Stimulated activated CD4-positive, alpha-beta T cell treated with anti-CD3 and anti-CD28 coated beads, Interleukin-1b, Interleukin-23, amount 100 ng/mL, for 48 hours (primary cell): ENCODE results near the gene TNFSF12.
A peak's percentile ranks its signal among the peaks of the same experiment; 100 is the strongest.

Source experiments
- DNase-seq: peaks from one replicate; pipeline ENCODE4 v3.0.0-alpha.2; 2020

Gene TNFSF12

DNA sequence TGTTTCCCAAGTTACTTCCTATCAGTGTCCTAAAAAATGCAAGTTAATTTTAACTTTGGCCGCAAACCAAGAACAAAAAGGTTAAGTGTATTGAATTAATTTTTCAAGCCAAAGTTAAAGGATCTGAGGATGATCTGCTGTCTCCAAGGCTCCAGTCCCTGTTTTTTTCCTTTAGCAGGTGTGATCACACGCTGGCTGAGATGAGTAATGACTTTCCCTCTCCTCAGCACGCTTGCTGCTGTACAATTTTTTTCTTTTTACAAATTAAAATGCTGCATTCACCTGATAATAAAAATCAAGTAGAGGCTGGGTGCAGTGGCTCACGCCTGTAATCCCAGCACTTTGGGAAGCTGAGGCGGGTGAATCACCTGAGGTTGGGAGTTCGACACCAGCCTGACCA is 3.9 kb upstream of the TNFSF12 start:
- DNase-seq, result no peak

DNA sequence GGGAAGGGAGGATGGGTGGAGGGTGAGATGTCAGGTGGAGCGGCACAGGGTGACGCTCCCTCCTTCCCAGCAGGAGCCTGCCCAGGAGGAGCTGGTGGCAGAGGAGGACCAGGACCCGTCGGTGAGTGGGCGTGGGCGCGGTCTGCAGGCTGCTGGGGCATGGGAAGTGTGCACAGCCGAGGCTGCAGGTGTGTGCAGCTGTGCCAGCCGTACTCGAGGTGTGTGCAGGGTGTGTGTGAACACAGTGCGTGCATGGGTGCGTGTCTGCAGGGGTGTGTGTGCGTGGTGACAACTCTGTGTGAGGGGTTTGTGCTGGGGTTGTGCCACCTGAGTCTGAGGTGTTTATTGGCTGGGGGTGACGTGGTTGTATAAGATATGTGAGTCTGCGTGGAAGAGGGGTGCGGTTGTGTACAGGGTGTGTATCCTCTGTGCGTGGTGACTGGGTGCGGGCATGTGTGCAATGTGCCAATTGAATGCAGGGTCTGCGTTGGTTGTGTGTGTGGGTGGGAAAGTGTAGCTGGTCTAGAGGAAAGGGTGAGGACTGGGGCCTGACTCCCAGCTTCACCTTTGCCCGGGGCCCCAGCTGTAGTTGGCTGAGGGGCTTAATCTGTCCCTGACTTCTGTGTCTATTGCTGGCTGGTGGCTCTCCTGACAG is 670 bp downstream of the TNFSF12 start:
- DNase-seq, result peak; percentile 24

DNA sequence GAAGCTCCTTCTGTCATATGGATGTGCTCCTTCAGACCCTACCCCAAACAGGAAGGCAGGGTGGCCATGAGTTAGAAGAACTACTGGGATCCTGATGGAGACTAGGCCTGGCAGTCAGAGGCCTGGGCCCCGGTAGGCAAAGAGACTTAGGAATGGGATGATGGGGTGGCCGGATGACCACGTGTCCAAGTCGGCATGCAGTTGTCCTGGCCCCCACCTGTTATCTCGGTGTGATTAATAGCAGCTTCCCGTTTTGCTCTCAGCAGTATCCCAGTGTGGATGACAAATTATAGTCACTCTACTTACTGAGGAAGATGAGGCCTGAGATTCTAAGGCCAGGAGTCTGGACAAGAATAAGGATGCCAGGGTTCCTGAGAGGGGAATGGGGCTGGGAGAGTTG is 1.5 kb downstream of the TNFSF12 start:
- DNase-seq, result no peak

DNA sequence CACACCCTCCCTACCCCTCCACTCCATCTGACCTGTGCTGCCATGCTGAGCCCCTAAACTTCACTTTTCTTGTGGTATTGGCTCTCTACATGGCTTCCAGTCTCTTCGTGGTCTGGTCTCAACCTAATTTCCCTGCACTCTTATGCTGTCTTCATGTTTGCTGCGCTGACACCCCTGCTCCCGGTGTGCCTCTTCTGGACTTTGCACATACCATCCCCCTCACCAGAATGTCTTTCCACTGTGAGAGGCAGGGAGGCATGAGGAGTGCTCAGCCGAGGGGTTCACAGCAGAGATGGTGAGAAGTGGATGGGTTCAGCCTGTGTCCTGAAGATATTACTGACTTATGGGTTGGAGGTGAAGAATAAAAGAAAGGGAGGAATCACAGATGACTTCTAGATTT is 2.5 kb downstream of the TNFSF12 start:
- no peak for DNase-seq

GRCh38 chr17:7552621-7553051 is 3.8 kb downstream of the TNFSF12 start:
- DNase-seq, result no peak

- DNase-seq, result no peak
Measured at GRCh38 chr17:7553356-7553755, 4.5 kb downstream of the TNFSF12 start.

DNA sequence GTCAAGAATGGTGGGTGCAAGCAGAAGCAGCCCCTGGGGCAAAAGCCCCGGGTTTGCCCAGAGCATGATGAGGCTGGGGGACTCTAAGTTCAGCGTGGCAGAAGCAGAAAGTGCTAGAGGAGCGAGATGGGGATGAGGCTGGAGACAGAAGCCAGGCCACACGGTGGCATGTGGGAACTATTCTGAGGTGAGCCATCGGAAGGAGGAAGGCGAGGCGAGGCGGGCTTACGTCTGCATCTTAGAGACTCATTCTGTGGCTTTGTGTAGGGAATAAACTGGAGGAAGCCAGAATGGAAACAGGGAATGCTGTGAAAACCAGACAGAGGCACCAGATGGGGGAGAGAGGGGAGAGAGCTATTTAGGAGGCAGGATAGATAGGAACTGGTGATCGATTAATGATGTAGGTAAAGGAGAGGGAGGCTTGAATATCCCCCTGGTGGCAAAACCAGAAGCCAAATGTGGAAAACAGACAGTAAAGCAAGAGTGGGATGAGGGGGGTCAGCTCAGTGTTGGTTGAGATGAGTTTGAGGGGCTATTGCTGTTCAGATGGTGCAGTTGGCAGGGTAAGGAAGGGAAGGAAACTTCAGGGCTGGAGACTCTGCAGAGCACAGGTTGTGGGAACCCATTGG is 6.6 kb downstream of the TNFSF12 start:
- no peak for DNase-seq

GRCh38 chr17:7556627-7557026 is 7.8 kb downstream of the TNFSF12 start:
- DNase-seq, result no peak

- DNase-seq, result no peak
Measured at GRCh38 chr17:7557147-7557764, 8.4 kb downstream of the TNFSF12 start.

- DNase-seq, result no peak
Measured at GRCh38 chr17:7557775-7558543, 9.1 kb downstream of the TNFSF12 start.

GRCh38 chr17:7558544-7559319 is 9.9 kb downstream of the TNFSF12 start, which contains the start of gene TNFSF13:
Gene TNFSF13 (plus strand): TSS chr17:7558750. CDS start chr17:7559040, 290 bp downstream.
- DNase-seq, result no peak

DNA sequence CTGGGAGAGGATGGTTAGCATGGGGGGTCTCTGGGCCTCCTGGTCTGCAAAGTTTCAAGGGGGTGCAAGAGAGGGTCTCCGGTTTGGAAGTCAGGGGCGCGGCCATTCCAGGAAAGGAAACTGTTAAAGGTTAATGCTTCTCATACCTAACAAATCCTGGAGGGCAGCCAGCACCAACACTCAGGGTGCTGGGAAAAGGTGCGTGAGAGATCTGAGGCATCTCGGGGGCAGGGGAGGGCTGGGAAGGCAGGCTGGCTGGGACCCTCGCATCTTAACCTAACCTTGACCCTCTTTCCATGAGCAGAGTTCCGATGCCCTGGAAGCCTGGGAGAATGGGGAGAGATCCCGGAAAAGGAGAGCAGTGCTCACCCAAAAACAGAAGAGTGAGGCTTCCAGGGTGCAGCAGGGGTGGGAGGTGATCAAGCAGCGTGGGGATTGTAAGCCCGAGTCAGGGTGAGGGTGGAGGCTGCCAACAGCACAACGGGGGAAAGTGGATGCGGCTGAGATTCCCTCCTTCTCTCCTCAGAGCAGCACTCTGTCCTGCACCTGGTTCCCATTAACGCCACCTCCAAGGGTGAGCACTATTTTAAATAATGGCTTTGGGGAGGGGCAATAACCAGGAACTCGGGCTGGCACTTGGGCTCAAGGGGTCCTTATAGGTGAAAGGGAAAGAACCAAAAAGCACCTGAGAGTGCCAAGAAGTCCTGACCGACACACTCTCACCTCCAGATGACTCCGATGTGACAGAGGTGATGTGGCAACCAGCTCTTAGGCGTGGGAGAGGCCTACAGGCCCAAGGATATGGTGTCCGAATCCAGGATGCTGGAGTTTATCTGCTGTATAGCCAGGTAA is 10.7 kb downstream of the TNFSF12 start:
- no peak for DNase-seq

- peak; percentile 64 for DNase-seq
Measured at GRCh38 chr17:7560172-7561027, 11.5 kb downstream of the TNFSF12 start.

- DNase-seq, result peak; percentile 88
Measured at GRCh38 chr17:7561028-7561575, 12.2 kb downstream of the TNFSF12 start.

DNA sequence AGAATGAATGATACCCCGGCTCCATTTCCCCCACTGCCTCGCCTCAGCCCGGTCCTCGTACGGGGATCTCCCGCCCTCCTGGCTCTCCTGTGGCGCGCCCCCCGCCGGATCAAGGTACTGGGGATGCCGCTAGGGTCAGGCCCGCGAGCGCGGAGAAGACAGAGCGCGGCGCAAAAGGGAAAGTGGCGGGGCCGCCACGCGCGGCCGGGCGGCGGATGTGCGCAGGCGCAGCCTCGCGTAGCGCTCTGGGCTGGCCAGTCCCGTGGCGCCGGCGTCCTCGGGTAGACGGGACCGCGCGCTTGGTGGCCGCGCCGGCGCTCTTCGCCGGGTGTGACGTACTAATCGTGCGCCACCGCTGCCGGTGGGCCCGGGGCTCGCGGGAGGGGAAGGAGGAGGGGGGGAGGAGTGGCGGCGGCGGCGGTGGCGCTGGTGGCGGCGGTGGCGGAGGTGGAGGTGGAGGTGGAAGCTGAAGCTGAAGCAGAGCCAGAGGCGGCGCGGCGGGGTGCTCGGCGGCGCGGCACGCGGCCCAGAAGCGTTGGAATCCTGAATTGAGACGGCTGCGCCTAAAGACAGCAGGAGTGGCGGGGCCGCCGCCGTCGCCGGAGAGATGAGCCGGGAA is 12.8 kb downstream of the TNFSF12 start, which contains the start of gene SENP3:
Gene SENP3, plus strand, starts transcription at position 331 of the 619 bp plus-strand sequence. CDS start 1,158 bp downstream, outside the sequence.
- DNase-seq, result peak; percentile 90

DNA sequence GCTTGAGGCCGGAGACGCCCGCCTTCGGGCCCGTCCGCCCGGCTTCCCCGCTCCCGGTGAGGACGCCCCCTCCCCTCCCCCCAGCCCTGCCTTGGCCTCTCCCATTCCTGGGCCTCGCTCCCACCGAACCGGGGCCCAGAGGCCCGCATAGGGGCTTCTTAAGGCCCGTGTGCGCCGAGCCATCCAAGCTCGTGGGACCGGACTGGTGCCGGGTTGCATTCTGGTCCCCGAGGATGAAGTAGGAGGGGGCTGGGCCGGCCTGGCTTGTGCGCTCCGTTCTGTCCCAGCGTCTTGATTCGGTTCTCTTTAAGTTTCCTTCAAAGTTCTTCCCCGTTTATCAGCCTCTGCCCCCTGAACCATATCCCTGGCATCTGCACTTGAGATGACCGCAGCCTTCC is 13.3 kb downstream of the TNFSF12 start:
- DNase-seq, result no peak

GRCh38 chr17:7563115-7563869 is 14.4 kb downstream of the TNFSF12 start:
- no peak for DNase-seq

DNA sequence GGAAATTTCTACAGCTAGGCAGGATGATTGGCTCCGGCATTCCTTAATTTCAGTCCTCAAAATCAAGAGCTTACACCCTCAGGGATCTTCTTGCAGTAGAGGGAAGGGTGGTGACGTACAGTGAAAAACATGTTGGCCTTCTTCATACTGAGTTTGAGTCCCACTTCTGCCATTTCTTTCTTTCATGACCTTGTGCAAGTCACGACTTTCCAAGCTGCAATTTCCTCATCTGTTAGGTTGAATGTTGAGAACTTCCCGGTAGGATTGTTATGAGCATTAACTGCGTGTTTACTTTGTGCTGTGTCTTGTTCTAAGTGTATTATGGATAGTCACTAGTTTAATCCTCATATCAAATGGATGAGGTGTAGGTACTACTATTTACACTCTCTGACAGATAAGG is 20.7 kb downstream of the TNFSF12 start:
- DNase-seq, result no peak

GRCh38 chr17:7570351-7570750 is 21.5 kb downstream of the TNFSF12 start:
- DNase-seq, result no peak
